Measurements from ENCODE around the gene KIAA1671. TPM values are rescaled to one million over a fixed set of nuclear protein-coding genes. Genes with fewer than 3 reads are reported as not detected.

KIAA1671 gene
- polyA plus RNA-seq, 1 donor (not counting 4 experiments of a cell fraction or from before 2014, with no cell fraction given) = 17.4 TPM

DNA sequence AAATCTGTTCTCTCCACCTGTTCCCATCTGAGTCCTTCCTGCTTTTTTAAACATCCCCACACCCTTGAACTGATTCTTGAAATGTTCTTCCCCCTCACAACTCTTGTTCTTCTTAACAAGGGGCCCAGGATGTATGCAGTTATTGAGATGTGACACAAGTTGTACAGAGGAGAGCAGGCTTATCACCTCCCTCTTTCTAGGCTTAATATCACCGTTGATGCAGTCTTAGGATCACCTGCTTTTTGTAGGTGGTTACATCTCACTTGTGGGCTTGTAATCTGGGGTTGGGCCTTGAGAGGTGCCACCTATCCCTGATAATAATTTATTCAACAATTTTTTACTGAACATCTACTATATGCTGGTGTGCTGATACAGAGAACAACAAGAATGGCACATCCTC, 253.3 kb downstream of the KIAA1671 start:
- H3K9ac ChIP-seq (ENCODE audit: control insufficient read depth, extremely low read depth, insufficient read depth, low read length) = no peak overlapping the region
- peaks cover 0 to 4% of the 10 kb centered on the region in 2 experiments for H3K36me3 ChIP-seq (ENCODE audit: control insufficient read depth in 2 of 2, extremely low read depth in 1 of 2, insufficient read depth in 2 of 2, low read length in 2 of 2)
- H3K79me2 ChIP-seq (ENCODE audit: control insufficient read depth, insufficient read depth, low read length) = no peaks in the 10 kb centered on the region
- no peaks in the 10 kb centered on the region for H3K4me1 ChIP-seq (ENCODE audit: control insufficient read depth, extremely low read depth, insufficient read depth, low read length)
- no peak overlapping the region for H3K27ac ChIP-seq (ENCODE audit: control insufficient read depth, insufficient read depth, low read length)
- DNase-seq (ENCODE audit: low read depth, low spot score) = no peak
- H3K27me3 ChIP-seq (ENCODE audit: control insufficient read depth, extremely low read depth, insufficient read depth, low read length) = no peaks in the 10 kb centered on the region
- H3K4me3 ChIP-seq (ENCODE audit: control insufficient read depth in 2 of 3, extremely low read depth in 1 of 3, insufficient read depth in 2 of 3, low read depth in 1 of 3, low read length in 3 of 3) = no peak overlapping the region
- no peaks in the 10 kb centered on the region for H3K9me1 ChIP-seq (ENCODE audit: control insufficient read depth, extremely low read depth, insufficient read depth, low read length)
- TF ChIP-seq, protein P1, sequence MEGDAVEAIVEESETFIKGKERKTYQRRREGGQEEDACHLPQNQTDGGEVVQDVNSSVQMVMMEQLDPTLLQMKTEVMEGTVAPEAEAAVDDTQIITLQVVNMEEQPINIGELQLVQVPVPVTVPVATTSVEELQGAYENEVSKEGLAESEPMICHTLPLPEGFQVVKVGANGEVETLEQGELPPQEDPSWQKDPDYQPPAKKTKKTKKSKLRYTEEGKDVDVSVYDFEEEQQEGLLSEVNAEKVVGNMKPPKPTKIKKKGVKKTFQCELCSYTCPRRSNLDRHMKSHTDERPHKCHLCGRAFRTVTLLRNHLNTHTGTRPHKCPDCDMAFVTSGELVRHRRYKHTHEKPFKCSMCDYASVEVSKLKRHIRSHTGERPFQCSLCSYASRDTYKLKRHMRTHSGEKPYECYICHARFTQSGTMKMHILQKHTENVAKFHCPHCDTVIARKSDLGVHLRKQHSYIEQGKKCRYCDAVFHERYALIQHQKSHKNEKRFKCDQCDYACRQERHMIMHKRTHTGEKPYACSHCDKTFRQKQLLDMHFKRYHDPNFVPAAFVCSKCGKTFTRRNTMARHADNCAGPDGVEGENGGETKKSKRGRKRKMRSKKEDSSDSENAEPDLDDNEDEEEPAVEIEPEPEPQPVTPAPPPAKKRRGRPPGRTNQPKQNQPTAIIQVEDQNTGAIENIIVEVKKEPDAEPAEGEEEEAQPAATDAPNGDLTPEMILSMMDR (optimal IDR thresholded peaks at IDR 0.05 in 1 of 3, IDR thresholded peaks at IDR 0.05 in 1 of 3, conservative IDR thresholded peaks at IDR 0.05 in 1 of 3; ENCODE audit: extremely low read depth in 1 of 3, insufficient read depth in 2 of 3, low read length in 3 of 3) = no peak
- TF ChIP-seq EZH2 (IDR thresholded peaks at IDR 0.05; ENCODE audit: low read length) = no peak
- peaks cover 3% of the 10 kb centered on the region for H4K20me1 ChIP-seq (ENCODE audit: control insufficient read depth, extremely low read depth, insufficient read depth, low read length)
- no peak overlapping the region for H2AFZ ChIP-seq (ENCODE audit: control insufficient read depth, low read length)
- H3K9me3 ChIP-seq (ENCODE audit: control insufficient read depth, low read depth, low read length) = no peaks in the 10 kb centered on the region
- no peak for FAIRE-seq
- dilution Hi-C loops (cut with MboI; ENCODE audit: extremely low pct_ligation_motif_present, low sequenced_read_pairs) = no loop called here
- no peak overlapping the region for H3K4me2 ChIP-seq (ENCODE audit: control insufficient read depth, extremely low read depth, insufficient read depth, low read depth, low read length)

DNA sequence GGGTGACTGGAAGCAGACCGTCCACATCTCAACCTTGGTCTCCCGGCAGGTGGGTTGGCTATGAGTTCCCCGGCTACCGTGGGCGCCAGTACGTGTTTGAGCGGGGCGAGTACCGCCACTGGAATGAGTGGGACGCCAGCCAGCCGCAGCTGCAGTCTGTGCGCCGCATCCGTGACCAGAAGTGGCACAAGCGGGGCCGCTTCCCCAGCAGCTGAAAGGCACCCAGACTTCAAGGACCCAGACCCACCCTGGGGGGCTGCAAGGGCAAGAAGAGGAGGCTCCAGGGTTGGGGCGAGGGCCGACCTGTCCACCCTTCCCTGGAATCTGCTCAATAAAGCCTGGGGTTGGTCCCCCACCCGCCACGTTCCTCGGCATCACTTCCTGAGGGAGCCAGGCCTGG, 254.5 kb downstream of the KIAA1671 start:
- DNase-seq (ENCODE audit: low read depth, low spot score) (no peak), FAIRE-seq (no peak)
- Histone ChIP-seq H3K4me1 (ENCODE audit: control insufficient read depth, extremely low read depth, insufficient read depth, low read length) (no peaks in the 10 kb centered on the region), H3K27ac (ENCODE audit: control insufficient read depth, insufficient read depth, low read length) (no peak overlapping the region), H3K36me3 (ENCODE audit: control insufficient read depth in 2 of 2, extremely low read depth in 1 of 2, insufficient read depth in 2 of 2, low read length in 2 of 2) (peaks cover 0 to 4% of the 10 kb centered on the region in 2 experiments), H2AFZ (ENCODE audit: control insufficient read depth, low read length) (no peak overlapping the region), H4K20me1 (ENCODE audit: control insufficient read depth, extremely low read depth, insufficient read depth, low read length) (peaks cover 1% of the 10 kb centered on the region), H3K9ac (ENCODE audit: control insufficient read depth, extremely low read depth, insufficient read depth, low read length) (no peak overlapping the region), H3K27me3 (ENCODE audit: control insufficient read depth, extremely low read depth, insufficient read depth, low read length) (no peaks in the 10 kb centered on the region), H3K4me3 (ENCODE audit: control insufficient read depth in 2 of 3, extremely low read depth in 1 of 3, insufficient read depth in 2 of 3, low read depth in 1 of 3, low read length in 3 of 3) (no peak overlapping the region), H3K79me2 (ENCODE audit: control insufficient read depth, insufficient read depth, low read length) (no peaks in the 10 kb centered on the region), H3K9me3 (ENCODE audit: control insufficient read depth, low read depth, low read length) (no peaks in the 10 kb centered on the region), H3K9me1 (ENCODE audit: control insufficient read depth, extremely low read depth, insufficient read depth, low read length) (no peaks in the 10 kb centered on the region), H3K4me2 (ENCODE audit: control insufficient read depth, extremely low read depth, insufficient read depth, low read depth, low read length) (no peak overlapping the region)
- TF ChIP-seq EZH2 (IDR thresholded peaks at IDR 0.05; ENCODE audit: low read length) = no peak
- TF ChIP-seq, protein P1 (optimal IDR thresholded peaks at IDR 0.05 in 1 of 3, IDR thresholded peaks at IDR 0.05 in 1 of 3, conservative IDR thresholded peaks at IDR 0.05 in 1 of 3; ENCODE audit: extremely low read depth in 1 of 3, insufficient read depth in 2 of 3, low read length in 3 of 3) = no peak
- dilution Hi-C loops (cut with MboI; ENCODE audit: extremely low pct_ligation_motif_present, low sequenced_read_pairs) = no loop called here

Data from keratinocyte (primary cell).